Suppressor macrophage treated with lipopolysaccharide for 4 hours (primary cell): ENCODE data around the gene TMEM150C.

Source experiments
- DNase-seq: peaks from one replicate; pipeline ENCODE4 v3.0.0-alpha.2; 2020

Gene TMEM150C

DNA sequence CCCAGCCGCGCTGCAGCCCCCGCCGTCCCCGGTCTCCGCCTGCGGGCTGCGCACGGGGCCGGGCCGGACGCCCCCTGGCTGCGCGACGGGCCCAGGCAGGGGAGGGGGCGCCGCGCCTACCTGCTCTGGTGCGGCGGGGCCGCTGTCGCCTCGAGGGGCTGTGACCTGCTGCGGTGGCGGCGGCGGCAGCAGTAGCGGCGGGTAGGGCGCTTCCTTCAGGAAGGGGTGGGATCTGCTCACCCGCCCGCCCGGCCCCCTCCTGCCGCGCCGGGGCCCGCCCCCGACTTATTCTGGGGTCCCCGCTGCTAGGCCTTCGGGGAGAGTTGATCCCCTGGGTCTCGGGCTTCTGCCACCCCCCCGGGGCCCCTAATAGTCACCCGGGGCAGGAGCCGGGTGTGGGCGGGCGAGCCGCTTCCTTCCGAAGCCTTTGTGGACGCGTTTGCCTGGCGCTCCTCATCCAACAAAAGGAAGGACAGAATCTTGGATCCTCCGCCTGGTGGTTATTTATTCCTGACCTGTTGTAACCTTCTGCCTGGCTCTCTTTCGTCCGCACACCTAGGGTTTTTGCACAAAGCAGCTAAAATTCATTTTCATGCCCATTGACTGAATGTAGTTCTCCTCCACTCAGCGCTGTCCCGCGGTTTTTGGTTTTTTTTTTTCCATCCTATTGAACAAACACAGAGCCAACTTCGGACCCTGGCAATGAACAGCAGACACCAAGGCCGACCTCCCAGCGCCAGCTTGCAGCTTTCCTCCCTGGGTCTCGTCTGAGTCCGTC lies at the start of gene TMEM150C:
Gene TMEM150C, minus strand, starts transcription at position 203 of the 778 bp plus-strand sequence. CDS start 57,331 bp downstream, outside the sequence.
- DNase-seq: peak; percentile 11

DNA sequence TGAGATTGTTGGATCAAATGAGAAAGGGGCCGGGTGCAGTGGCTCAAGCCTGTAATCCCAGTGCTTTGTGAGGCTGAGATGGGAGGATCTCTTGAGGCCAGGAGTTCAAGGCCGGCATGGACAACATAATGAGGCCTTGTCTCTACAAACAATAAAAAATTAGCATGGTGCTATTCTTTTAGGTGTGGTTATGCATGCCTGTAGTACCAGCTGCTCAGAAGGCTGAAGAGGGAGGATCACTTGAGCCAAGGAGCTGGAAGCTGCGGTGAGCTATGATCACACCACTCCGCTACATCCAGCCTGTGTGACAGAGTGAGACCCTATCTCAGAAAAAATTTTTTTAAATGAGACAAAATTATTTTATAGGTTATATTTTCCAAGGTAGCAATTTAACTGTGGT lies 49.7 kb upstream of the TMEM150C start:
- DNase-seq: no peak

DNA sequence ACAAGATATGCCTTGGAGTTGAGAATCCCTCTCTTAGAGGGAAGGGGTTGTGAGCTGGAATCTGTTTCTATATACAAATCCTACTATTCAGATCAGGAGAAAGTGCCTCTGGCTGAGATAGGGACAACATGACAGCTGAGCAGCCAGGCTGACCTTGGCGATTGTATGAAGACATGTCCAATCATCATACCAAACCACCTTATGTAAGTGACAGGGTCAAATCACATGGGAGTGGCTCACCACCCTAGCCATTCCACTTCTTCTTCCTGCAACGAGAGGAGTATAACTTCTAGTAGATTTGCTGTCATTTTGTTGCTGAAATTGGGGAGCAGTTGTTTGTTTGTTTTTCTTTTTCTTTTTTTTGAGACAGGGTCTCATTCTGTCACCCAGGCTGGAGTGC lies 48.3 kb upstream of the TMEM150C start:
- peak; percentile 5 for DNase-seq

DNA sequence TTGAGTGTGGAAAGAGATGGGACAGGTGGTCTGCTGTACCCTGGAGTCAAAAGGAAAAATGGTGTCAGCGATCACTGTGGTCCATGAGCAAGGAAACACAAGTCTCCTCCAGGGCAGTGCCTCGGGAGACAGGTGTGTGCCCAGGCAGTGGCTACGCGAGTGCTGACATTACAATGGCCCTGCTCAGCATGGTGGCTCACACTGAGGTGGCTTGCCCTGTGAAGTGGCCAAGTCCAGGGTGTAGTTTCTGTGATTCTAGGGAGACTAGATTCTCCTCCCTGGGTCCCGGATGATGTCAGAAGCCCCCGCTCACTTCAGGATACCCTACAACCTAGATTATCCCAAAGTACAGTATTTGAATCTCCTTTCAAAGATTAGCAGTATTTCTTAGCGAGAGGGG lies 44.8 kb upstream of the TMEM150C start:
- no peak for DNase-seq

DNA sequence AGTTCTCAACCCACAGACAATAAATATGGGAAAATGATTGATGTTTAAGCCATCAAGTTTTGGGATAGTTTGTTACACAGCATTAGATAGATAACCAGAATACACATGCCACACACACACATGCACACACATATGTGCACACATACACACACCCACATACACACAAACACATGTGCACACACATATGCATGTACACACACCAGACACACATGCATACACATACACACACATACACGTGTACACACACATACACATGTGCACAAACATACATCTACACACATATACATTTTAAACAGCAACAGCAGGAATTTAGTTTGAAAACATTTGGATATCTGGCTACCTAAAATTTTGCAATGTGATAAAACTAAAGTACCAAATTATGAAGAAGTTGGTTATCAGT lies 42.7 kb upstream of the TMEM150C start:
- no peak for DNase-seq

DNA sequence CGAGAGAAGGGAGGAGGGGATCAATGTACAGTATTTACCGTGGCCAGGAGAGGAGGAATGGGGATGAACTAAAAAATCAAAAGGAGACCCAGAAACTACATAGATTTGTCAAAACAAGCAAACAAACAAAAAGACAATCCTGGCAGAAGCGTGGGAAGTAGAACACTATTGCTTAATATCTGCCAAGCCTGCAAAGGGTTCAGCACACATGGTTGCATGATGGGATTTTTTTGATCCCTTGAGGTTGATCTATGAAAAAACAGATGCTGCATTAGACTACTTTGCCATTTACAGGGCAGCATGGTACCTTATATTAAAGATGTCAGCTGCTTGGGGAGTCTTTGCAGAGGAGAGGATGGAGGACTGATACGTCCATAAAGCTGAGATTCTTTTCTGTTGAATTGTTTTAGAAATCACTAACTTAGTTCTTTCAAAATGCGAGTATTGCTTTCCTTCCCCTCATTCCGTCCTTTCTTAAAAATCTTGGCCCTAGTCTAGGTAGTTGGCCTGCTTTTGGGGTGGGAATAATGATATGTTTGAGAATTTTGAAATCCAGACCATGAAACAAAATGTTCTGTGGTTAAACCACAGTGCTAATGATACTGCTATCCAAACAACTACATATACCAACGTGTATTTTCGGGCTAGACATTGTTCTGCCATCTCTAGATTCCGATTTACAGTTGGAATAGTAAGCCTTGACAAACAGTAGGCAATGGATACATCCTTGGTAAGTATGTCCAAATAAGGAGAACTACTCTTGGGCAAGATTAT lies 39.6 kb upstream of the TMEM150C start:
- no peak for DNase-seq

DNA sequence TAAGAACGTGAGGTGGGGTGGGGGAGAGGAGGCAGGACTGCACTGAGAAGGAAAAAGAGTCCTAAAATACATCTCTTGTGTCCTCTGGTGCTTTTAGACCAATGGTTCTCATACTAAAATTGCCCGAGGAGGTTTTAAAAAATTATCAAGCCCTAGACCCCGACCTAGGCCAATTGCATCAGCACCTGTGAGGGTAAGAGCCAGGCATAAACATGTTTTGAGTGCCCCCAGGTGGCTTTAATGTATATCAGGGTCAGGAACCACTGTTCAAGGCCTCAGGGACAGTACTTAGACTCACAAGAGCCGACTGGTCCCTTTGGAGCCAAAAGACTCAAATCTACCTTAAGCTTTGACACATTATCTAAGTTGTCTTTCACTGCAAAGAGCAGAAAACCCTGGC lies 37.5 kb upstream of the TMEM150C start:
- no peak for DNase-seq

DNA sequence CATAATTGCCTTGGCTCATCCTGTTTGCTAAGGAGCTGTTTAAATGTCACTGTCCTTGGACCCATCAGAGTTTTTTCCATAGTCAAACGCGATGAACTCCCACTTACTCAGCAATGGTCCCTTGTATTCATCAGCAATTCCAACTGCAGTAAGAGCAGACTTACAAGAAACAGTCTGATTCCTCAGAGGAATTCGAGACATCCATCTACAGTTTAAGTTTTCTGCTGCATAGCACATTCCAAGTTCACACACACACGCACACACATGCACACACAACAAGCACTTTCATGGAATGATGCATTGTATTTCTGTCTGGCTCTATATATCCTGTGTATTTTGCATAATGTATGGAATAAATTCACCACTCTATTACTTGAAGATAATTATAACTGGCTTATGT lies 32.7 kb upstream of the TMEM150C start:
- DNase-seq: no peak

DNA sequence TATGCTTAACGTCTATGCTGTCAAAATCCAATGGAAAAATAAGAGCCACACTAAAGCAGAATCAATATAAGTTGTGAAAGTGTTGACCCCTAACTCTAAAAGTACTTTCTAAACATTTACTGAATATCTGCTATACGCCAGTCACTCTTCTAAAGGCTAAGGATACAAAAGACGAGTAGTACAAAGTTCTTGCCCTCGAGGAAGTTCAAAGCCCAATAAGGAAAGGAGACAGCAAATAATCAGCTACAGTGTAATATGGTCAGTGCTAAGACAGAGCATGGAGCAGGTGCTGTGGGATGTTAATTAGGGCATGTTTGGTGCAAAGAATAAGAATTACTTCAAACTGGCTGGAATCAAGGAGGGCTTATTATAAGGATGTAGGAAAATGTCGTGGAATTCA lies 31.6 kb upstream of the TMEM150C start:
- DNase-seq: no peak

DNA sequence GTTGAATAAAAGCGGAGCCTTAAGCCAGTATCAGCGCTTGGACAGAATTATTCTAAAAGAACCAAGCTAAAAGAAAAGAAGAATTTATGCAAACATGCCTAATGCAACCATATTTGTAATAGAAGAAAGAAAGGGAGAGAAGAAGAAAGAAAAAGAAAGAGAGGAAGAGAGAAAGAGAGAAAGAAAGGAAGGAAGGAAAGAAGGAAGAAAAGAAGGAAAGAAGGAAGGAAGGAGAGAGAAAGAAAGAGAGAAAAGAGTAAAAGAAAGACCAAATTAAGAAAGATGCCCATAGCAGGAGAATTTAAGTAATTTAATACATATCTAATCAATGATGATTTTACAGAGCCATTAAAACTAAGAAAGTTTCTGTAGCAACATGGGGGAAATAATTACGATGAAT lies 30.9 kb upstream of the TMEM150C start:
- DNase-seq: no peak

DNA sequence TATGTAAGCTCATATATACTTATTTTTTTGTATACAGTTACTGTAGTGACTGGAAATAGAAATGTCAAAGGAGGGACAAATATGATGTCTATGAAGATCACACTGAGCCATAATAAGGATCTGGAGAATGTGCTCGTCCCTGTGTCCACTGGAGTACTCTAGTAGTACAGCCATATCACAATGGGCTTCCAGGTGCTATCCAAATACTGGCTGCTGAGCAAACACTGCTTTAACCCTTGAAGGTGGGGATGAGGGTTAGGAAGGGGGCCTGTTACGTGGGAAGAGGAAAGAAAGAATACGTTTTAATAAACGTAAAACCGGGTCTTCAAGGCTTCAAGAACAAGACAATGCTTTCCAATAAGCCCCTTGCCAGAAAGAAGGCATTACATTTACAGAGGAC lies 29.8 kb upstream of the TMEM150C start:
- no peak for DNase-seq

DNA sequence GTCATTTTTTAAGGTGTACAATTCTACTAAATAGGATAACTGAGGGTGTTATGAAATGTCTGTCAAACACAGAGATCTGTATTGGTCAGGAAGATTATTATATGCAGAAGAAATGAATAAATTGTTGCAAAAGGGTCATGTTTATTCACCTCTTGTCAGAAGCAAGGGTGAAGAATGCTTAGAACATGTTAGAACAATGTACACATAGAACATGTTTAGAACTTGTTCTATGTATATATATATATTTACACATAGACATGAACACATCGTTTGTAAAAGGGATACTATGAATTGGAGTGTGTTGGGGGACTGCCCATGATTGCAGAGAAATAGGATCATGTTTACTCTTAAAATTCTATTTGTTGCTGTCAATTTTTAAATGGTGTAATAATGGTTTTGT lies 28.0 kb upstream of the TMEM150C start:
- no peak for DNase-seq

DNA sequence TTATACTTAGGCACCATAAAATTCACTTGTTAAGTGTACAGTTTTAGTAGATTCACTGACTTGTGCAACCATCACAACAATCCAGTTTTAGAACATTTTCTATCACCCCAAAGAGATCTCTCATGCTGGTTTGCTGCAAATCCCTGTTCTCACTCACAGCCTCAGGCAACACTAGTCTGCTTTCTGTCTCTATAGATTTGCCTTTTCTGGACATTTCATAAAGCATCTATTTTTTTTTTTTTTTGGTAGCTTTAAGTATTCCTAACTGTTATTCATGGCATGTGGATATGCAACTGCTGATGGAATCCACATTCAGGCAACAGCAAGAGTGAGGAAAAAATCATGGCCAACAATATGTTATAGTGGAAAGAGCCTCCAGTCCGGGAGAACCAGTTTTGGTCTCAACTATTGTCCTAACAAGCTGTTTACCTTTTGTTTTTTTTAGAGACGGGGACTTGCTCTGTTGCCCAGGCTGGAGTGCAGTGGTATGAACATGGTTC lies 27.0 kb upstream of the TMEM150C start:
- no peak for DNase-seq

DNA sequence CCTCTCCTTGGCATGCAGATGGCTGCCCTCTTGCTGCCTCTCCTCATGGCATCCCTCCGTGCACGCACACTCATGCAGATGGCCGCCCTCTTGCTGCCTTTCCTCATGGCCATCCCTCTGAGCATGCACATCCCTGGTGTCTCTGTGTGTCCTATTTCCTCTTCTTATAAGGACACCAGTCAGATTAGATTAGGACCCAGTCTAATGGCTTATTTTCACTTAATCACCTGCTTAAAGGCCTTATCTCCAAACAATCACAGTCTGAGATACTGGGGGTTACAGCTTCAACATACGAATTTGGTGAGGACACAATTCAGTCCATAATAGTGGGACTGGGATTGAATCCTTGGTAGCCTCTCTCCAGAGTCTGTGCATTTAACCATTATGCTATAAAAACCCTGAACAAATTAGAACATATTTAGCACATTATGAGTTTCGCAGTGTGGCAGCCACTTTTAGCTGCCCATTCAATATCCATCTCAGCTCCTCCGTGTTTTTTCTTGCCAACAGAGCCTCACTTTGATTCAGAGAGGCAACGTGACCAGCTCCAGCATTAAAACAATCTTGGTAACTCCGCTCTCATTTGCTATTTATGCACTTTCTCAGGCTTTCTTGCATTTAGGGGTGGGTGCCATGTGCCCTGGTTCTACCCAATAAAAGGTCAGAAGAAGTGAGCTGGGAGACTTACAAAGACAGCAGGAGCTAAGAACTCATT lies 26.2 kb upstream of the TMEM150C start:
- no peak for DNase-seq

DNA sequence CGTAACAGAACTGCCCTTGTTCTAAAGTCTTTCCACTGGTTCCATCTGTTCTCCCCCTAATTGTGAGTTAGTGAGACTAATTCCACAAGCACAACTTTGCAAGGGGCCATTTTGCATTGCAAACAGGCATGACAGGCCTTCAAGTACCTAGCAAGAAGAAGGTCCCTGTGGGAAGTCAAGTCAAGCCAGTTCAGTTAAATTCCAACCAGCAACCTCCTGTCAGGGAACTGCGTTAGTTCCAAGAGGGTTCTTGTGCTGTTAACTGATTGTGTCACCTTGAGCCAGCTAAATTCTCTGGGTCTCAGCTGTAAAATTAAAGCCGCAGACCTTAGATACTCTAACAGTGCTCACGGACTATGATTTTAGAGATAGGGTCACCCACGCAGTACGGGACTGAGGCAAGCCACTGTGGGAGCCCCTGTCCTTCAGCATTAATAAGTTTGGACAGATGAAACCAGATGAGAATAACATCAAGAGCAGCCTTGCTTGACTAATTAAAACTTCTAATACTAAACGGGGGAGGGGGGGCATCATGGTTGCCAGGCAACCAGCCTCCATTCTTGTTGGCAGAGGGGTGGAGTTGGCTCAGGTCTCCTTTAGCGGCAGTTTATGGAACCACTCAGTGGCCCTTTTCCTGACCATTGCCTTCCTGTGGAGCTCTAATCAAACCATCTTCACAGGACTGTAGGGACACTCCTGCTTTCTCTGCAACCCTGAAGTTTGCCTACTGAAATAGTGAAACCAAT lies 24.1 kb upstream of the TMEM150C start:
- no peak for DNase-seq

DNA sequence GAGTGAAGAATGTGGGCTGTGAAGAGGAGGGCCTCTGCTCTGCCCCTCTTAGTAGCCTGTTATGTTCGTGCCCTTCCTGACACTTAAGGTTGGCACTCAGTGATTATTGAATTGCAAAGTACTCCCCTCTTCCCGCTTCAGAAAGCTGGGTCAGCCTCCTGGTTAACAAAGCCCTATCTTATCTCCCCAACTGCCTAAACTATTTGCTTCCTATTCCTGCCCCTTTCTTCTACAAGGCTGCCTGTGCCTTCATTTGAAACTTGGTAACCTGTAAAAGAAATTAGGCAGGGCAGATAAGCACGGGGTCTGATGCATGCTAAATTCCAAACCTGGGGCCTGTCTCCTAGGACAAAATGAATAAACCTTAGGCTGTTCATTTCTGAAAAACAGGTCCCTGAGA lies 23.1 kb upstream of the TMEM150C start:
- DNase-seq: no peak

DNA sequence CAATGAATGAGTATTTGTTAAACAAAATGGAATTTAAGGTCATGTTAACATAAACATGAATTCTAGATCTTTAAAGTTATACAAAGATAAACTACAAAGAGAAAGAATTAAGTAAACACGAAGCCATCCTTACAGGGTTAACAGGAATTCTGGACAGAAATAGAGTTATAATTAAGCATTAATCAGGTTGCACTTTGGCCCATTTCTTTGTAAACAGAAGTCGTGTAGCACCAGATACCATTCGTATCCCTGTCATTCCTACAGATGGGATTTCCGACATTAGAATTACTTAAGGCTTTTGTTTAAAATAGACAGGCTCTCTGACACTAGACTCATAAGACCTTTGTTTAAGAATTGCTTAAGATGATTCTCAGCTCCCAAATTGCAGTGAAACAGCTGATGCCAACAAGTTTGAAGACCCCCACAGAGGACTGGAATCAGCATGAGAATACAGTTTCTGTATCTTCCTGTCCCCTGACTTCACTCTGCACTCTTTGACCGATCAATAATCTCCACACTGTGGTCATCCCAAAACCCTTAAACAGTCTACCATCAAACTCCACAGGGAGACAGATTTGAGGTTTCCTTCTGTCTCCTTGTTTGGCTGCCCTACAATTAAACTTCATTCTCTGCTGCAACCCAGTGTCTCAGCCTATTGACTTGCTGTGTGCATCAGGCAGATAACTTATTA lies 22.3 kb upstream of the TMEM150C start:
- no peak for DNase-seq

DNA sequence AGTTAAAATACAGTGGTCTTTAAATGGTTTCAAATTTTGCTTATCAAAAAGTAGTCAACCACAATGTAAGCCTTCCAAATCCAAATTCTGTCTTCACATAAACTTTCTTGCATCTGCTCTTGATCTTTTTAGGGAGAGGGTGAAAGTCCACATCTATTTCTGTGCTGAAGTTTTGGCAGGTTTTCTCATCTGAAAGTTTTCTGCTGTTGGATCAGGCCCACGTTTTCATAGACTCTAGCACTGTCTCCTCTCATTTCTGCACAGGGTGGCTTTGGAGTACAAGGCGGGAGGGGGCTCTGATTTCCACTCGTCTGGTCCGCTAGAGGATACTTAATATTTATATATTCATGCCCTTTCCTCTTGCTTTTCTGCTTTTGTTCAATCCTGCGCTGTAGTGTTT lies 18.1 kb upstream of the TMEM150C start:
- DNase-seq: no peak

DNA sequence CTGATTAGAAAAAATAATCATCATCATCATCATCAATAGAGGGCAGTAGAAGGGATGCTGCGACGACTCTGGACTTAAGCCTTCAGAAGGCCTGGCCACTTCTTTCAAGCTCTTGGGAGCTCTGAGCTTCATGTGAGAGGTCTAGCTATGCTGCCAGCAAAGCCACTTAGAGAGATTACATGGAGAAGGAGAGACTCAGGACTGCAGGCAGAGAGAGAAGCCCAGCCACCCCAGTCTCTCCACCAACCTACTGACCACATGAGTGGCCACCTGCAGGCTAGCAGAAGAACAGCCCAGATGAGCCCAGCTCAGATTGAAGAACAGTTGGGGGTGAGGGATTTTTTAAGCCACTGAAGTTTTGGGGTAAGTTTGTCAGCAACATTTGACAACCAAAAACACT lies 17.1 kb upstream of the TMEM150C start:
- DNase-seq: no peak

DNA sequence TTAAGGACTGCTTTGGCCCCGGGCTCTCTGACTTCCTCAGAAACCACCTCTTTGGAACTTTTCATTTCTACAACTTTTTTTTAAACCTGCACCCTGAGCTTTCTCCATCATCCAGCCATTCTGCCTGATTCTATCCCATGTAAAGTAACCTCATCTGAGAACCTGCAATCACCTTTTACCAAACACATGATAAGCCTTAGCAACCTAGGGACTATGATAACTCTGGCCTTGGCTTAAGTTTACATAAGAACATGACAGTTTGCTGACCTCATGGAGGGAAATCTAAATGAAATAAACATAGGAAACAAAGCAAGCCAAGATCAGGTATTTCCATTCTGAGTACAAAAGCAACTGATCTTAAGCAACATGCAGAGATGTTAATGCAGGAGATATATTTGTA lies 15.7 kb upstream of the TMEM150C start:
- DNase-seq: no peak

DNA sequence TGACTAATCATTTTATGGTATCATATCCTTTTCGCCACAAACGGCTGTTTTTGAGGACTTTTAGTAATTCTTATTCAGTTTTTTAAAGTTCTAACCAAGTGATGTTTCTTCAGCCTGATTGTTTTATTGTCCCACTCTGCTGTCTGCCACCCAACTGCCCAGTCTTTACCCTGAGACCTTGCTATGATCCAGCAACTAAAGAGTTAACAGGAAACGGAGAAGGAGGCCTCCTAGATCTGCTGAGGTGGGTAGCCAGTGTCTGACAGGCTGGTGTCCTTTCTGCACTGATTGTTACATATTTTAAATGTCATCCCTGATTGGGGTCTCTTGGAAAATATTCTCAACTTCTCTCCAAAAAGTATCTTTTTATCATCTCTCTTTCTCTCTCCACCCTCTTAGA lies 7.9 kb upstream of the TMEM150C start:
- no peak for DNase-seq

DNA sequence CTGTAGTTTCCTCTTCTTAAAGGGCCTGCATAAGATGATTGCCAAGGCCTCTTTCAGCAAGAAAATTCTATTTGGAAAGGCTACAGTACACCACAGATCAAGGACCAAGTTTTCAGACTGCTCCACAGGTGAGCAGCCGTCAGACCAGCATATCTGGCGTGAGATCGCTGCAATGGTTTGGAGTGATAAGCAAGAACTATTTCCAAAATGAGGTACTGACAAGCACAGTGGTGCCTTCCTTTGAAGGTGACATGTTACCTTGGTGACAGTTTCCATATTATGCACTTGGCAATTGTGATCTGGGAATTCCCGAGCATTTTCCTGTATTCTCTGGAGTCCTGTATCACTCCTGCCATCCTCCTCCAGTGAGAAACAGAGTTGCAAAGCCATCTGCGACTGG lies 7.3 kb upstream of the TMEM150C start:
- no peak for DNase-seq
